IMR-90 (cell line): ENCODE data around the gene FBXO40. TPM values are rescaled to one million over a fixed set of nuclear protein-coding genes. Genes with fewer than 3 reads are reported as not detected.

ENCODE experiments used
- ATAC-seq: fragments of 200-7000 bp; cut with Tn5 transposase; 2 replicates; pipeline ENCODE4 v1.9.1; 2020; ENCODE audit warnings: low read depth, mild to moderate bottlenecking, moderate library complexity
- BruUV-seq: library from RNA; stranded (reverse); fragments of 400-500 nt; replicated peaks from 2 replicates; lab custom pipeline; 2021; lab: Mats Ljungman, UMichigan
- CTCF ChIA-PET: fragments of 300-600 bp; formaldehyde crosslinking; extraction: SDS; loops from one replicate; lab custom pipeline; 2021; ENCODE audit warnings: antibody characterized with exemption; lab: Yijun Ruan, JAX
- POLR2A ChIA-PET: fragments of 300-600 bp; sonication (Branson Sonifier 250); formaldehyde crosslinking; loops from one replicate; lab custom pipeline; 2022; ENCODE audit warnings: antibody characterized with exemption; ENCODE audit not compliant: unreplicated experiment; lab: Charles Lee
- DNase-seq: peaks from one replicate; pipeline ENCODE4 v3.0.0; 2013
- H2AFZ ChIP-seq: replicated peaks from 2 replicates; pipeline ENCODE3; 2013; ENCODE audit warnings: low read length, mild to moderate bottlenecking; ENCODE audit not compliant: poor library complexity
- H2AK5ac ChIP-seq: 2 replicates; pipeline ENCODE4 v1.6.1; 2013; ENCODE audit warnings: low read depth, low read length, inconsistent platforms
- H2AK9ac ChIP-seq: replicated peaks from 2 replicates; pipeline ENCODE3; 2013; ENCODE audit warnings: mild to moderate bottlenecking, low read depth, low read length, moderate library complexity; ENCODE audit not compliant: poor library complexity
- H2BK120ac ChIP-seq: 2 replicates; pipeline ENCODE4 v1.6.1; 2013; ENCODE audit warnings: low read depth, low read length, inconsistent platforms
- H2BK15ac ChIP-seq: 3 replicates; pipeline ENCODE4 v1.6.1; 2013; ENCODE audit warnings: low read depth, low read length, inconsistent platforms
- H2BK20ac ChIP-seq: 2 replicates; pipeline ENCODE4 v1.6.1; 2013; ENCODE audit warnings: low read depth, mild to moderate bottlenecking, inconsistent platforms, low read length, moderate library complexity
- H2BK5ac ChIP-seq: 2 replicates; pipeline ENCODE4 v1.6.1; 2013; ENCODE audit warnings: mild to moderate bottlenecking, low read depth, low read length, inconsistent platforms; ENCODE audit not compliant: poor library complexity, severe bottlenecking
- H3K14ac ChIP-seq: replicated peaks from 2 replicates; pipeline ENCODE4 v1.6.1; 2013; ENCODE audit warnings: low read depth, low read length, inconsistent platforms
- H3K18ac ChIP-seq: 2 replicates; pipeline ENCODE4 v1.6.1; 2013; ENCODE audit warnings: low read depth, low read length, control low read depth
- H3K23ac ChIP-seq: 2 replicates; pipeline ENCODE4 v1.6.1; 2013; ENCODE audit warnings: low read depth, low read length, inconsistent platforms
- H3K27ac ChIP-seq: 2 replicates; pipeline ENCODE4 v1.5.1; 2013; ENCODE audit warnings: mild to moderate bottlenecking, control low read depth, low read length; ENCODE audit not compliant: insufficient read depth
- H3K27me3 ChIP-seq: 2 replicates; pipeline ENCODE4 v1.6.1; 2013; ENCODE audit warnings: low read length; ENCODE audit not compliant: control insufficient read depth, insufficient read depth
- H3K36me3 ChIP-seq: 2 replicates; pipeline ENCODE4 v1.6.1; 2013; ENCODE audit warnings: low read length, mixed read lengths; ENCODE audit not compliant: control insufficient read depth, insufficient read depth
- H3K4ac ChIP-seq: 2 replicates; pipeline ENCODE4 v1.6.1; 2013; ENCODE audit warnings: low read depth, low read length, inconsistent platforms
- H3K4me1 ChIP-seq: 2 replicates; pipeline ENCODE4 v1.6.1; 2013; ENCODE audit warnings: low read length, mixed read lengths; ENCODE audit not compliant: control insufficient read depth, insufficient read depth
- H3K4me2 ChIP-seq: 2 replicates; pipeline ENCODE4 v1.6.1; 2013; ENCODE audit warnings: low read depth, mild to moderate bottlenecking, control low read depth, low read length, moderate library complexity
- H3K4me3 ChIP-seq: 2 replicates; pipeline ENCODE4 v1.5.1; 2013; ENCODE audit warnings: low read depth, mild to moderate bottlenecking, control low read depth, low read length, moderate library complexity; ENCODE audit not compliant: insufficient read depth
- H3K56ac ChIP-seq: 2 replicates; pipeline ENCODE4 v1.6.1; 2013; ENCODE audit warnings: low read length, inconsistent platforms; ENCODE audit not compliant: insufficient read depth; ENCODE audit errors: extremely low read depth
- H3K79me1 ChIP-seq, 2 experiments: 2 replicates each; pipeline ENCODE4 v1.6.1; 2013; ENCODE audit warnings: low read length in 2 of 2, inconsistent platforms in 1 of 2, low read depth in 1 of 2
- H3K9ac ChIP-seq: 2 replicates; pipeline ENCODE4 v1.6.1; 2013; ENCODE audit warnings: low read depth, low read length, control low read depth
- H3K9me1 ChIP-seq: 2 replicates; pipeline ENCODE4 v1.6.1; 2013; ENCODE audit warnings: low read length, inconsistent platforms; ENCODE audit not compliant: insufficient read depth
- H3K9me3 ChIP-seq: 2 replicates; pipeline ENCODE4 v1.6.1; 2013; ENCODE audit warnings: low read length; ENCODE audit not compliant: control insufficient read depth, insufficient read depth
- H4K20me1 ChIP-seq: 2 replicates; pipeline ENCODE4 v1.6.1; 2013; ENCODE audit warnings: low read length, inconsistent platforms; ENCODE audit not compliant: insufficient read depth
- H4K5ac ChIP-seq: 2 replicates; pipeline ENCODE4 v1.6.1; 2013; ENCODE audit warnings: mild to moderate bottlenecking, low read depth, low read length, control low read depth
- H4K8ac ChIP-seq, 2 experiments: 2 replicates each; pipeline ENCODE4 v1.6.1; 2013; ENCODE audit warnings: low read depth in 2 of 2, low read length in 2 of 2, control low read depth in 1 of 2, inconsistent platforms in 1 of 2
- H4K91ac ChIP-seq: 2 replicates; pipeline ENCODE4 v1.6.1; 2013; ENCODE audit warnings: low read depth, low read length, inconsistent platforms; ENCODE audit not compliant: insufficient read depth
- BHLHE40 ChIP-seq: fragments of 150-350 bp; IDR thresholded peaks from 2 replicates; pipeline ENCODE4 v1.6.1; 2016; ENCODE audit warnings: mild to moderate bottlenecking, low read depth, low read length
- CEBPB ChIP-seq: IDR thresholded peaks from 2 replicates; pipeline ENCODE4 v1.6.1; 2012; ENCODE audit warnings: low read depth, low read length, improper control_type of control experiment
- MAFK ChIP-seq: IDR thresholded peaks from 2 replicates; pipeline ENCODE4 v1.6.1; 2012; ENCODE audit warnings: low read depth, low read length, improper control_type of control experiment
- NFE2L2 ChIP-seq: fragments of 150-350 bp; IDR thresholded peaks from 2 replicates; pipeline ENCODE4 v1.6.1; 2016; ENCODE audit warnings: low read depth, mild to moderate bottlenecking, low read length
- RAD21 ChIP-seq: IDR thresholded peaks from 2 replicates; pipeline ENCODE4 v1.6.1; 2012; ENCODE audit warnings: low read length, improper control_type of control experiment
- RFX5 ChIP-seq: IDR thresholded peaks from 2 replicates; pipeline ENCODE4 v1.8.0; 2012; ENCODE audit warnings: low read depth, mild to moderate bottlenecking, low read length, moderate library complexity
- USF2 ChIP-seq: fragments of 150-350 bp; IDR thresholded peaks from 2 replicates; pipeline ENCODE4 v1.6.1; 2017; ENCODE audit warnings: mild to moderate bottlenecking, antibody characterized with exemption, low read length, low read depth
- WGBS, 2 experiments: methylation state at CpG; one replicate each; pipeline versions ENCODE4 v1.1.5 to v1.1.7; 2013; ENCODE audit warnings: missing lambda C conversion rate in 2 of 2; ENCODE audit not compliant: insufficient read length in 1 of 2; ENCODE audit errors: extremely low coverage in 2 of 2; 5-methylcytosine and 5-hydroxymethylcytosine counted together
- dilution Hi-C: fragments of 300-500 bp; cut with HindIII; formaldehyde crosslinking; loops from one replicate; pipeline ENCODE4 v1.14.3; 2018; ENCODE audit warnings: low sequenced_read_pairs; ENCODE audit not compliant: unreplicated experiment
- in situ Hi-C: fragments of 300-500 bp; cut with MboI; formaldehyde crosslinking; loops from 3 replicates; pipeline ENCODE4 v1.14.3; 2019; ENCODE audit warnings: low sequenced_read_pairs, inconsistent platforms, mixed read lengths
- intact Hi-C: fragments of 100-400 bp; cut with micrococcal nuclease; formaldehyde crosslinking; loops from 2 replicates; pipeline ENCODE4 v1.10.0; 2022
- polyA plus RNA-seq, 3 experiments: library from polyadenylated mRNA; depleted of rRNA; stranded (reverse); fragments of >200 nt; gene quantifications; 2 replicates each; pipeline ENCODE4 v1.2.3, GENCODE V29; 2012; ENCODE audit warnings: low replicate concordance in 1 of 3
- total RNA-seq: library from RNA; depleted of rRNA; stranded (reverse); fragments of >200 nt; gene quantifications from 2 replicates; pipeline ENCODE4 v1.2.3, GENCODE V29; 2012
- TF ChIP-seq, protein P1 (sequence below): fragments of 150-350 bp; IDR thresholded peaks from 2 replicates; pipeline ENCODE4 v1.6.1; 2016; ENCODE audit warnings: low read depth, mild to moderate bottlenecking, low read length, moderate library complexity, borderline replicate concordance

The FBXO40 gene
- total and polyA plus RNA-seq, 2 of the 4 experiments (the other 2 are of a cell fraction): not detected

- H4K5ac ChIP-seq: no peak overlapping the region
- no peak overlapping the region for H3K23ac ChIP-seq
- H3K9me1 ChIP-seq: peaks cover 6% of the 10 kb centered on the region; the same call in 1 of the 2 replicates
- in situ Hi-C loops (no loop called here), dilution Hi-C loops (no loop called here), intact Hi-C loops (no loop called here)
- H3K14ac ChIP-seq: no peak overlapping the region
- H3K4me1 ChIP-seq: no peaks in the 10 kb centered on the region
- H2BK15ac ChIP-seq: no peak overlapping the region
- H3K79me1 ChIP-seq: no peaks in the 10 kb centered on the region
- no peaks in the 10 kb centered on the region for H4K20me1 ChIP-seq
- H3K27me3 ChIP-seq: no peaks in the 10 kb centered on the region
- peaks cover 28% of the 10 kb centered on the region for H3K36me3 ChIP-seq
- H3K27ac ChIP-seq: no peak overlapping the region
- H3K4ac ChIP-seq: no peak overlapping the region
- no peak overlapping the region for H3K18ac ChIP-seq
- H3K4me2 ChIP-seq: no peak overlapping the region
- H2BK5ac ChIP-seq: no peak overlapping the region
- no peak overlapping the region for H3K9ac ChIP-seq
- H2BK20ac ChIP-seq: no peak overlapping the region
- ChIA-PET CTCF (no interaction called here), POLR2A (no interaction called here)
- no peak overlapping the region for H4K8ac ChIP-seq
- no peak overlapping the region for H2AK5ac ChIP-seq
- ATAC-seq: no peak
- no peak overlapping the region for H4K91ac ChIP-seq
- H2AK9ac ChIP-seq: no peak overlapping the region
- H3K4me3 ChIP-seq: no peak overlapping the region
- H2AFZ ChIP-seq: no peak overlapping the region
- WGBS, 2 experiments: 90% methylated on average over 2 of the region's 6 CpGs; no CpG with 5 or more reads in 1 of the 2 experiments
- H2BK120ac ChIP-seq: no peak overlapping the region
- TF ChIP-seq RFX5 (no peak), USF2 (no peak), MAFK (no peak), RAD21 (no peak), BHLHE40 (no peak), CEBPB (no peak), NFE2L2 (no peak)
- TF ChIP-seq, protein P1, sequence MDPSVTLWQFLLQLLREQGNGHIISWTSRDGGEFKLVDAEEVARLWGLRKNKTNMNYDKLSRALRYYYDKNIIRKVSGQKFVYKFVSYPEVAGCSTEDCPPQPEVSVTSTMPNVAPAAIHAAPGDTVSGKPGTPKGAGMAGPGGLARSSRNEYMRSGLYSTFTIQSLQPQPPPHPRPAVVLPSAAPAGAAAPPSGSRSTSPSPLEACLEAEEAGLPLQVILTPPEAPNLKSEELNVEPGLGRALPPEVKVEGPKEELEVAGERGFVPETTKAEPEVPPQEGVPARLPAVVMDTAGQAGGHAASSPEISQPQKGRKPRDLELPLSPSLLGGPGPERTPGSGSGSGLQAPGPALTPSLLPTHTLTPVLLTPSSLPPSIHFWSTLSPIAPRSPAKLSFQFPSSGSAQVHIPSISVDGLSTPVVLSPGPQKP: no peak
- no peaks in the 10 kb centered on the region for H3K9me3 ChIP-seq
- DNase-seq: no peak
- H3K56ac ChIP-seq: no peak overlapping the region
- BruUV-seq: no TSS peak
Observed at GRCh38 chr3:121661376-121661775, 68.2 kb downstream of the FBXO40 start.
